H9 (cell line): ENCODE data around the gene HMOX1. TPM values are rescaled to one million over a fixed set of nuclear protein-coding genes. Genes with fewer than 3 reads are reported as not detected.

ENCODE experiments used
- DNase-seq: peaks from one replicate; pipeline ENCODE4 v3.0.0-alpha.2; 2017
- H2AFZ ChIP-seq: one replicate; pipeline ENCODE4 v1.6.1; 2013; ENCODE audit warnings: mild to moderate bottlenecking, low read length, control low read depth, moderate library complexity
- H2AK5ac ChIP-seq: 2 replicates; pipeline ENCODE4 v1.6.1; 2013; ENCODE audit warnings: low read length, control low read depth, mixed read lengths; ENCODE audit not compliant: insufficient read length
- H2BK120ac ChIP-seq: one replicate; pipeline ENCODE4 v1.6.1; 2013; ENCODE audit warnings: low read depth, mild to moderate bottlenecking, low read length, control low read depth, inconsistent platforms; ENCODE audit not compliant: poor library complexity, severe bottlenecking
- H2BK12ac ChIP-seq: 2 replicates; pipeline ENCODE4 v1.6.1; 2013; ENCODE audit warnings: low read length, control low read depth, mixed read lengths, low read depth; ENCODE audit not compliant: insufficient read length
- H2BK15ac ChIP-seq: 2 replicates; pipeline ENCODE4 v1.6.1; 2013; ENCODE audit warnings: low read depth, low read length, control low read depth
- H2BK20ac ChIP-seq: one replicate; pipeline ENCODE4 v1.6.1; 2013; ENCODE audit warnings: low read depth, mild to moderate bottlenecking, low read length, control low read depth, inconsistent platforms; ENCODE audit not compliant: poor library complexity, severe bottlenecking
- H2BK5ac ChIP-seq: 2 replicates; pipeline ENCODE4 v1.6.1; 2013; ENCODE audit warnings: low read length, control low read depth, mixed read lengths; ENCODE audit not compliant: insufficient read length
- H3K14ac ChIP-seq: 2 replicates; pipeline ENCODE4 v1.6.1; 2013; ENCODE audit warnings: low read length, control low read depth; ENCODE audit not compliant: insufficient read depth
- H3K18ac ChIP-seq: 2 replicates; pipeline ENCODE4 v1.6.1; 2013; ENCODE audit warnings: low read depth, mild to moderate bottlenecking, mixed read lengths, low read length, control low read depth; ENCODE audit not compliant: insufficient read length
- H3K23ac ChIP-seq: 2 replicates; pipeline ENCODE4 v1.6.1; 2013; ENCODE audit warnings: low read length, control low read depth, mixed read lengths, low read depth; ENCODE audit not compliant: insufficient read length
- H3K23me2 ChIP-seq: 2 replicates; pipeline ENCODE4 v1.6.1; 2013; ENCODE audit warnings: low read depth, mild to moderate bottlenecking, mixed read lengths, low read length, control low read depth; ENCODE audit not compliant: insufficient read length, poor library complexity, severe bottlenecking
- H3K27ac ChIP-seq: 2 replicates; pipeline ENCODE4 v1.5.1; 2013; ENCODE audit warnings: low read length, control low read depth, mixed read lengths, low read depth; ENCODE audit not compliant: insufficient read length
- H3K27me3 ChIP-seq: 2 replicates; pipeline ENCODE4 v1.6.1; 2013; ENCODE audit warnings: low read length, control low read depth, inconsistent platforms; ENCODE audit not compliant: insufficient read depth
- H3K4ac ChIP-seq: 2 replicates; pipeline ENCODE4 v1.6.1; 2013; ENCODE audit warnings: low read depth, mild to moderate bottlenecking, control low read depth, inconsistent platforms, low read length, moderate library complexity
- H3K4me1 ChIP-seq: 2 replicates; pipeline ENCODE4 v1.6.1; 2013; ENCODE audit warnings: low read length, control low read depth, inconsistent platforms; ENCODE audit not compliant: insufficient read depth
- H3K4me2 ChIP-seq: 2 replicates; pipeline ENCODE4 v1.6.1; 2013; ENCODE audit warnings: low read length, control low read depth, mixed read lengths; ENCODE audit not compliant: insufficient read length, insufficient read depth
- H3K56ac ChIP-seq: 2 replicates; pipeline ENCODE4 v1.6.1; 2013; ENCODE audit warnings: low read depth, mild to moderate bottlenecking, mixed read lengths, low read length, control low read depth; ENCODE audit not compliant: insufficient read length
- H3K79me1 ChIP-seq: 2 replicates; pipeline ENCODE4 v1.6.1; 2013; ENCODE audit warnings: low read depth, mild to moderate bottlenecking, moderate library complexity, low read length, control low read depth, inconsistent platforms; ENCODE audit not compliant: insufficient read depth, poor library complexity, severe bottlenecking
- H3K79me2 ChIP-seq: 2 replicates; pipeline ENCODE4 v1.6.1; 2013; ENCODE audit warnings: low read length, control low read depth, inconsistent platforms; ENCODE audit not compliant: insufficient read depth
- H3K9ac ChIP-seq: 2 replicates; pipeline ENCODE4 v1.6.1; 2013; ENCODE audit warnings: low read length, control low read depth, mixed read lengths; ENCODE audit not compliant: insufficient read length; ENCODE audit errors: extremely low read depth
- H3K9me3 ChIP-seq: one replicate; pipeline ENCODE4 v1.6.1; 2013; ENCODE audit warnings: low read depth, low read length, inconsistent platforms; ENCODE audit not compliant: control insufficient read depth
- H3T11ph ChIP-seq: one replicate; pipeline ENCODE4 v1.6.1; 2013; ENCODE audit warnings: mild to moderate bottlenecking, low read length, control low read depth, inconsistent platforms
- H4K20me1 ChIP-seq: one replicate; pipeline ENCODE4 v1.6.1; 2013; ENCODE audit not compliant: control insufficient read depth, insufficient read length, insufficient read depth
- H4K5ac ChIP-seq: 2 replicates; pipeline ENCODE4 v1.6.1; 2013; ENCODE audit warnings: low read depth, mild to moderate bottlenecking, mixed read lengths, low read length, control low read depth; ENCODE audit not compliant: insufficient read length
- H4K8ac ChIP-seq: replicated peaks from 2 replicates; pipeline ENCODE4 v1.6.1; 2013; ENCODE audit warnings: low read length, control low read depth, mixed read lengths, low read depth; ENCODE audit not compliant: insufficient read length
- H4K91ac ChIP-seq: 2 replicates; pipeline ENCODE4 v1.6.1; 2013; ENCODE audit warnings: low read depth, mild to moderate bottlenecking, moderate library complexity, mixed read lengths, low read length, control low read depth; ENCODE audit not compliant: insufficient read length
- H3K27ac Mint-ChIP-seq, 3 experiments: 2 replicates in 2 of 3; 3 replicates in 1 of 3; pipeline ENCODE4 v1.8.0; 2020 to 2021; ENCODE audit warnings: mixed read lengths in 3 of 3, mild to moderate bottlenecking in 1 of 3, moderate library complexity in 1 of 3
- H3K27me3 Mint-ChIP-seq: 2 replicates; pipeline ENCODE4 v1.8.0; 2021; ENCODE audit warnings: low read depth, mild to moderate bottlenecking, moderate library complexity, mixed read lengths
- H3K36me3 Mint-ChIP-seq, 3 experiments: 2 replicates in 2 of 3; 3 replicates in 1 of 3; pipeline ENCODE4 v1.8.0; 2020 to 2021; ENCODE audit warnings: low read depth in 3 of 3, mixed read lengths in 3 of 3; ENCODE audit not compliant: insufficient read depth in 1 of 3
- H3K4me1 Mint-ChIP-seq, 2 experiments: 2 replicates each; pipeline ENCODE4 v1.8.0; 2020; ENCODE audit warnings: mixed read lengths in 2 of 2
- H3K4me3 Mint-ChIP-seq, 2 experiments: 2 replicates in 1 of 2; 3 replicates in 1 of 2; pipeline ENCODE4 v1.8.0; 2020 to 2021; ENCODE audit warnings: mild to moderate bottlenecking in 2 of 2, mixed read lengths in 2 of 2, moderate library complexity in 1 of 2
- H3K9me3 Mint-ChIP-seq, 2 experiments: 2 replicates in 1 of 2; 3 replicates in 1 of 2; pipeline ENCODE4 v1.8.0; 2020; ENCODE audit warnings: mild to moderate bottlenecking in 2 of 2, mixed read lengths in 2 of 2, moderate library complexity in 1 of 2
- WGBS: extraction: QIAGEN DNeasy Blood & Tissue Kit; methylation state at CpG from one replicate; pipeline ENCODE4 v1.1.7; 2013; ENCODE audit warnings: missing lambda C conversion rate, low lambda C conversion rate, mixed read lengths; ENCODE audit not compliant: insufficient read length; ENCODE audit errors: extremely low coverage; 5-methylcytosine and 5-hydroxymethylcytosine counted together
- total RNA-seq: library from RNA; stranded (reverse); gene quantifications from 2 replicates; pipeline ENCODE4 v1.2.1, GENCODE V29; 2021
- TF ChIP-seq, protein P1 (sequence below): fragments of 200-600 bp; sonication (generic); conservative IDR thresholded peaks from 3 replicates; pipeline ENCODE4 v1.8.0; 2021; ENCODE audit warnings: antibody characterized with exemption, mild to moderate bottlenecking

Gene HMOX1
- total RNA-seq, 1 experiment from 2014 or later = 22.7 TPM

DNA sequence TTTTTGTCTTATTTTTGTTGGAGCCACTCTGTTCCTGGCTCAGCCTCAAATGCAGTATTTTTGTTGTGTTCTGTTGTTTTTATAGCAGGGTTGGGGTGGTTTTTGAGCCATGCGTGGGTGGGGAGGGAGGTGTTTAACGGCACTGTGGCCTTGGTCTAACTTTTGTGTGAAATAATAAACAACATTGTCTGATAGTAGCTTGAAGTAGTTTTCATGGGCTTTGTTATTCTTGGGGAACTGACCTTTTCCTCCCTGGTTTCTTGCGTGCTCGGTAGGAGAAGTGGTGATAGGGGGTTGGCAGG, 13.1 kb downstream of the HMOX1 start:
- H2AFZ ChIP-seq = no peak overlapping the region
- no peaks in the 10 kb centered on the region for H3K23me2 ChIP-seq
- no peaks in the 10 kb centered on the region for H3K27me3 Mint-ChIP-seq
- H3K4ac ChIP-seq = no peak overlapping the region
- no peaks in the 10 kb centered on the region for H4K20me1 ChIP-seq
- H3K4me1 Mint-ChIP-seq = peaks cover 7 to 10% of the 10 kb centered on the region in 2 experiments; a peak in 3 of 4 replicates
- no peak overlapping the region for H2BK5ac ChIP-seq
- H3K9me3 Mint-ChIP-seq = no peaks in the 10 kb centered on the region; a peak in 1 of 5 replicates
- H3K36me3 Mint-ChIP-seq = peaks cover 7 to 29% (median 11%) of the 10 kb centered on the region in 3 experiments; a peak in 4 of 7 replicates
- H3K79me2 ChIP-seq = no peaks in the 10 kb centered on the region
- H3K18ac ChIP-seq = no peak overlapping the region
- H3T11ph ChIP-seq = no peak overlapping the region
- H3K4me3 Mint-ChIP-seq = no peak overlapping the region
- no peak overlapping the region for H2BK120ac ChIP-seq
- H4K5ac ChIP-seq = no peak overlapping the region
- no peak overlapping the region for H3K23ac ChIP-seq
- peak overlapping the region; percentile 56 to 84 (median 79); a peak in 4 of 7 replicates for H3K27ac Mint-ChIP-seq
- no CpG with 5 or more reads among the region's 4 CpGs for whole genome bisulfite sequencing
- H4K91ac ChIP-seq = no peak overlapping the region
- H3K14ac ChIP-seq = no peak overlapping the region
- H2BK20ac ChIP-seq = no peak overlapping the region
- H2BK15ac ChIP-seq = no peak overlapping the region
- H3K27me3 ChIP-seq = no peaks in the 10 kb centered on the region
- no peak overlapping the region for H3K4me2 ChIP-seq
- H3K4me1 ChIP-seq = no peaks in the 10 kb centered on the region
- no peak overlapping the region for H2BK12ac ChIP-seq
- no peak overlapping the region for H3K56ac ChIP-seq
- H3K79me1 ChIP-seq = no peaks in the 10 kb centered on the region
- TF ChIP-seq, protein P1, sequence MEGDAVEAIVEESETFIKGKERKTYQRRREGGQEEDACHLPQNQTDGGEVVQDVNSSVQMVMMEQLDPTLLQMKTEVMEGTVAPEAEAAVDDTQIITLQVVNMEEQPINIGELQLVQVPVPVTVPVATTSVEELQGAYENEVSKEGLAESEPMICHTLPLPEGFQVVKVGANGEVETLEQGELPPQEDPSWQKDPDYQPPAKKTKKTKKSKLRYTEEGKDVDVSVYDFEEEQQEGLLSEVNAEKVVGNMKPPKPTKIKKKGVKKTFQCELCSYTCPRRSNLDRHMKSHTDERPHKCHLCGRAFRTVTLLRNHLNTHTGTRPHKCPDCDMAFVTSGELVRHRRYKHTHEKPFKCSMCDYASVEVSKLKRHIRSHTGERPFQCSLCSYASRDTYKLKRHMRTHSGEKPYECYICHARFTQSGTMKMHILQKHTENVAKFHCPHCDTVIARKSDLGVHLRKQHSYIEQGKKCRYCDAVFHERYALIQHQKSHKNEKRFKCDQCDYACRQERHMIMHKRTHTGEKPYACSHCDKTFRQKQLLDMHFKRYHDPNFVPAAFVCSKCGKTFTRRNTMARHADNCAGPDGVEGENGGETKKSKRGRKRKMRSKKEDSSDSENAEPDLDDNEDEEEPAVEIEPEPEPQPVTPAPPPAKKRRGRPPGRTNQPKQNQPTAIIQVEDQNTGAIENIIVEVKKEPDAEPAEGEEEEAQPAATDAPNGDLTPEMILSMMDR = no peak
- H2AK5ac ChIP-seq = no peak overlapping the region
- no peak for DNase-seq
- H3K9ac ChIP-seq = no peak overlapping the region
- no peaks in the 10 kb centered on the region for H3K9me3 ChIP-seq
- H3K27ac ChIP-seq = no peak overlapping the region
- H4K8ac ChIP-seq = no peak overlapping the region
